LNCaP clone FGC (cell line): ENCODE measurements around the gene PRSS37.

Experiments
- DNase-seq: peaks from one replicate; pipeline ENCODE4 v3.0.0-alpha.2; 2011; ENCODE audit warnings: low read depth
- H3K4me3 ChIP-seq: 2 replicates; pipeline ENCODE4 v1.5.1; 2011; ENCODE audit warnings: mild to moderate bottlenecking, low read depth, low read length, control low read depth
- CTCF ChIP-seq: IDR thresholded peaks from 2 replicates; pipeline ENCODE4 v1.5.1; 2012; ENCODE audit warnings: mild to moderate bottlenecking; ENCODE audit not compliant: control insufficient read depth, insufficient read depth; ENCODE audit errors: extremely low read depth

The PRSS37 gene

GRCh38 chr7:141875453-141875852, 34.2 kb upstream of the PRSS37 start:
- no peak overlapping the region for H3K4me3 ChIP-seq
- DNase-seq, result no peak
- no peak for TF ChIP-seq CTCF

DNA sequence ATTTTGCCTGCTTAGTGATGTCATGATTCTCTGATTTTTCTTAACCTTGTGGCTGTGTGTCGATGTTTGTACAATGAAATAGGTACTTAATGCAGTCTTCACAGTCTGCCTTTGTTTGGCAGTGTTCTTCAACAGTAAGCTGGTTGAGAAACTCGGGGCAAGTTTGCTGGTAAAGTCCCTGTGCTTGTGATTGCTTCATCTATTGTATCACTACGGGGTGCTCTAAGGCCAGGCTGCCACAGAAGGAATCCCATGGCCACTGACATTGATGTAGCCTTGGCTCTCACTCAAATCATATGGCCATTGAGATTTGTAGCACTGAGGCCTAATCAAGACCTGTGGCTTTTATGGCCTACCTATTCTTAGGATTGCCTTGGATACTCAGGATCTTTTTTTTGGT, 33.5 kb upstream of the PRSS37 start:
- H3K4me3 ChIP-seq, result no peak overlapping the region
- no peak for TF ChIP-seq CTCF
- no peak for DNase-seq

DNA sequence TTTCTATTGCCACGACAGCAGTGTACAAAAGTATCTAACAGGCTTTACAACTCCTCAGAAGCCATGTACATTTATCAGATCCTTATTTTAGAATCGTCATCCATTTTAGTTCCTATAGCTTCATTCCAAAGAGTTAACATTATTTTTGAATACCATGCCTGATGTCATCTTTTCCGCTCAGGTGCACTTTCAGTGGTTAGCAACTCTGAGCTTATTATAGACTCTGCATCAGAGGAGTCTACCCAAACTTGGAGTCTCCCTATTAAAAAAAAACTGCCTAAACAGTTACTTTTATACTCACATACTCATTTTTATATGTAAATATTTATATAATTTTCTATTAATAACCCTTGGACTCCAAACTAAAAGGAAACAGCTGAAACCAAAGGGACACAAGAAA, 31.6 kb upstream of the PRSS37 start:
- DNase-seq, result no peak
- no peak for TF ChIP-seq CTCF
- no peak overlapping the region for H3K4me3 ChIP-seq

GRCh38 chr7:141866974-141867373, 25.7 kb upstream of the PRSS37 start:
- no peak overlapping the region for H3K4me3 ChIP-seq
- TF ChIP-seq CTCF, result no peak
- DNase-seq, result no peak

- DNase-seq, result no peak
- no peak for TF ChIP-seq CTCF
- no peak overlapping the region for H3K4me3 ChIP-seq
Measured at GRCh38 chr7:141864765-141865447, 23.6 kb upstream of the PRSS37 start.

DNA sequence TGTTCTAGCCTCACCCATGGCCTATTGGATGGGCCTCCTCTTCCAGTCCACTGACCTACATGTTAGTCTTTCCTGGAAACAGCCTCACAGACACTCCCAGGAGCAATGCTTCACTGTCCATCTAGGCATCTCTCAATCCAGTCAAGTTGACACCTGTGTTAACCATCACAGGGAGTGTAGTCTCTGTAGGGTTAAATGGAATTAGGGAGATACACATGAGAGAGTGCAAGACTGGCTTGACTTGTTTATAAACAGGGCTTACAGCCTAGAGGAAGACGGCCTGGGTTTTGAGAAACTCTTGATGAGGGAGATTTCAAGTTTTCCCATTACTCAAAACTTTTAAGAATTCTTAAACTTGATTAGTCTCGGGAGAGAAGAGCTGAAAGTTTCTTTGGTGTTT, 18.9 kb upstream of the PRSS37 start:
- DNase-seq, result no peak
- no peak for TF ChIP-seq CTCF
- H3K4me3 ChIP-seq, result no peak overlapping the region

DNA sequence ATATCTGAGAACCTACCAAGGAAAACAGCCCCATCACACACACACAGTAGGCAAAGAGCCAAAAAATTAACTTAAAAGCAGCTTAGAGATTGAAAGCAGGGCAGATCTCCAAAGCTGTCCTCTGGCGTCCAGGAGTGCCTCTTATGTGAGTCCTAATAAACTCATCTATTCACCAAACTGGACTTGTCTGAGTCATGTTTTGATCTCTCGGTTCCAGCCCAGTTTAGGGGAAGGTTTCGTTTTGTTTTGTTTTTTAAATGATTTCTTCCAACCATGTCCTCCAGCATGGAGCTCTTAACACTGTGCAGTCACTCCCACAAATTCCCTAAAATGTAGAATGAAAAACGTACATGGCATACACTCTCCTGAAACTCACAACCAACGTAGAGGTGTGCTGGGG, 6.7 kb upstream of the PRSS37 start:
- TF ChIP-seq CTCF, result no peak
- no peak for DNase-seq
- H3K4me3 ChIP-seq, result no peak overlapping the region
